NCI-H2227 treated with DMSO at 0.1 percent for 48 hours (cell line): ENCODE data around the gene IFI27L1.

Experiments used
- DNase-seq: peaks from one replicate; lab custom pipeline; 2025; lab: John Stamatoyannopoulos, UW

The IFI27L1 gene

DNA sequence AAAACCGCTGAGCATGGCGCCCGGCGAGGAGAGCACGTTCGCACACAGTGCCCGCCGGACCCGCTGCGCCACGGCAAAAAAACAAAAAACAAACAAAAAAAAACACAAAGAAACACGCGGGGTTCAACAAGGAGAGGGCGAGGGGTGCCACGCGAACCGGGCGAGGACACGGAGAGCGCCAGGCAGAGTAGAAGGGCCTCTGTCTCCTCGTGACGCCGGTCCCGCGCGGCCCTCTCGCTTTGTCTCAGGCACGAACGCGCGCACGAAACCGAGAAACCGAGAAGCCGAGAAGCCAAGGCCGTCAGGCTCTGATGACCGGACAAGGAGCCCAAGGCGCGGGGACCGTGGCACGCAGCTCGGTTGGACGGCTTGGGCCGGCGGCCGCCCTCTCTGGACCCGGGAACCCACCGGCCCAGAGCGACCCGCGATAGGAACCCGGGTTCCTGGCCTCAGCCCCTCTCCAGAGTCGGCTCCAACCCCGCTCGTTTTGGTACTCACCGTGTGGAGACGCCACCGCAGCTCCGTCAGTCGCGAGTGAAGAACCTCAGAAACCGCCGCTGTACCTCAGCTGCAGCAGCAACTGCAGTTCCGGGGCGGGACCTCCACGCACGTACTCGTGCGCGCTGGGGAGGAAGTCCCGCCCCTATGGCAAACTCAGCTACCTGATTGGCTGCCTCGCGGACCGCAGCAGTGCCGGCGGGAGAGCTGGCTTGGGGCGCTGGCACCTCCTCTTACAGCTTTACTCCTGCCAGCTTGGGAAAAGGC lies at the start of gene IFI27L1, which contains the start of gene DDX24:
Gene IFI27L1 (plus strand): TSS at position 690 of the 765 bp plus-strand sequence. CDS start 15,628 bp downstream, outside the sequence.
Gene DDX24 (minus strand): TSS at position 582 of the 765 bp plus-strand sequence. CDS start 1,460 bp downstream, outside the sequence.
- peak; percentile 81 for DNase-seq

GRCh38 chr14:94031883-94032279 lies 49.2 kb upstream of the IFI27L1 start:
- peak; percentile 15 for DNase-seq

GRCh38 chr14:94034886-94035285 lies 46.2 kb upstream of the IFI27L1 start:
- no peak for DNase-seq

DNA sequence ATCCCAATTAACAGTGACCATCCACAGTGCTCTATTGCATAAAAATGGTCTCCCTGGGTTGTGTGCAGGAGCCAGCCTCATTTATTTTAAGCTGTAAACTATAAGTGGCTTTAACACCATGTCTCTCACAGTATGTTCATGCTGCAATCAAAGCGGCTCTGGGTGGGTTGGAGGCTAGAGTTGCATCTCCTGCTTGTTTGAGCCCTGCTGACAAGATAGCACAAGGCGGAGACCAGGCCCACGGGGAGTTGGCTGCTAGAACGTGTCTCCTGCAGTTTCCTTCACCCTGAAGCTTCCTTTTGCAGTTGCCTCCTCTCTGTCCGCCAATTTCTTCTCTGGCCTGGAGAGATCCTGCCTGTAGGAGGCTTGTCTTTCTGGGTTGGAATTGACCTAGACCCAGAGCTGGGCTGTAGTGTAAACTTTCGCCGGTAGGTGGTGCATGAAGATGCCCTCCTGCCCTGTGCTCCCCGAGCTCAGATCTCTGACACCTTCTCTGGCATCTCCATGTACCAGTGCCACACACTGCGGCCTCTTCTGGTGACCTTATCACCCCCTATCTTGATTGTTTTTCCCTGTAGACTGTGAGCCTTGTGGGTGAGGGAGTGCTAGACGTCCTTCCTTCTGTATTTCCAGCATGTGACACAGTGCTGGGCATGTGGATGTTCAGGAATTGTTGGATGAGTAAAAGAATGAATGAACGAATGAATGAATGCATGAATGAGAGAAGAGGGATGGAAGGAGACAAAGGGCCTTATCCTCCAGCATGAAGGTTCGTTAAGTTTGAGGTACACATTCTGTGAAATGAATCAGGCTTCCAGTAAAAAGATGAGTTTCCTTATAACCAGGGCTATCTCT lies 44.6 kb upstream of the IFI27L1 start:
- peak; percentile 8 for DNase-seq

- DNase-seq, result no peak
Measured at GRCh38 chr14:94037954-94038353, 43.2 kb upstream of the IFI27L1 start.

GRCh38 chr14:94038510-94038909 lies 42.6 kb upstream of the IFI27L1 start:
- no peak for DNase-seq

DNA sequence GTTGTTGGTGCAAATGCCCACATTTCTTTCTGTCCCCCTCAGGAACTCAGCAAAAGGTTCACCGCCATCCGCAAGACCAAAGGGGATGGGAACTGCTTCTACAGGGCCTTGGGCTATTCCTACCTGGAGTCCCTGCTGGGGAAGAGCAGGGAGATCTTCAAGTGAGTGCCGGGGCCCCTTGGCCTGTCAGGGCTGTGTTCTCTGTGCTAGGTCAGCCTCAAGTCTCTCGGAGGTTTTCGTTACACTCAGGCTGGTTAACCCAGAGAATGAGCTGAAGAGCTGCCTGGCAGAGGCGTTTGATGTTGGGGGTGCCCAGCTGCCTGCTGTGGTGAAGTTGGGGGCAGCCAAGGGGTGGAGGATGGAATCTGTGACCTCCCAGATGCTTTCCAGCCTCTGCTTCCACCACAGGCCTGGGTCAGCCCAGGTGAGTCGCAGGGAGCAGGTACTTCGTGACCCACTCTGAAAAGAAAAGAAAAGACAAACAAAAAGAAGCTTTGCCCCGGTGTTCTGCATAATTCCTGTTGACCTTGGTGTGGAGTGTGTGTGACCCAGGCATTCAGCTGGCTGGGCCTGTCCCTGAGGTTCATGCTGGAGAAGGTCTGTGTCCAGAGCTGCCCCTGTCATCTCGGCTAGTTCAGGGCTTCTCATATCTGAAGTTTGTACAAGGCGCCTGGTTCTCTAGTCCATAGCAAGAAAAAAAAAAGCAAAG lies 42.0 kb upstream of the IFI27L1 start:
- no peak for DNase-seq

DNA sequence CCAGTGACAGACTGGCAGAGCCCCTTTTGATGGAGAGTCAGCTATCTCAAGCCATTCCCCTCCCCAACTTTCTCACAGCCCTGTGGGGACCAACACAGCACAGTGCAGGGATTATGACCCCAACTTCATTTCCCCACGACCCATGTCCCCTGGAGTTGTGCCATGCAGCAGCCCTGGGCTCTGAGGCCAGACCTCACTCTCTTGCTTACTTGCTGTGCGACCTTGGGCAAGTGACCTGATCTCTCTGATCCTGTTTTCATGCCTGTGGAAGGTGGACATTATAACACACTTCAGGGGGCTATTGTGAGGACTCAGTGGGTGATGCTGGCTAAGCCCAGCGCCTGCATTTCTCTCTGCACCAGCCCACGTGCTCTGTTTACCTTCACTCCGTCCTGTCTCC lies 40.9 kb upstream of the IFI27L1 start:
- DNase-seq, result no peak

- no peak for DNase-seq
Measured at GRCh38 chr14:94040796-94041195, 40.3 kb upstream of the IFI27L1 start.

- DNase-seq, result no peak
Measured at GRCh38 chr14:94041551-94042346, 39.4 kb upstream of the IFI27L1 start.

DNA sequence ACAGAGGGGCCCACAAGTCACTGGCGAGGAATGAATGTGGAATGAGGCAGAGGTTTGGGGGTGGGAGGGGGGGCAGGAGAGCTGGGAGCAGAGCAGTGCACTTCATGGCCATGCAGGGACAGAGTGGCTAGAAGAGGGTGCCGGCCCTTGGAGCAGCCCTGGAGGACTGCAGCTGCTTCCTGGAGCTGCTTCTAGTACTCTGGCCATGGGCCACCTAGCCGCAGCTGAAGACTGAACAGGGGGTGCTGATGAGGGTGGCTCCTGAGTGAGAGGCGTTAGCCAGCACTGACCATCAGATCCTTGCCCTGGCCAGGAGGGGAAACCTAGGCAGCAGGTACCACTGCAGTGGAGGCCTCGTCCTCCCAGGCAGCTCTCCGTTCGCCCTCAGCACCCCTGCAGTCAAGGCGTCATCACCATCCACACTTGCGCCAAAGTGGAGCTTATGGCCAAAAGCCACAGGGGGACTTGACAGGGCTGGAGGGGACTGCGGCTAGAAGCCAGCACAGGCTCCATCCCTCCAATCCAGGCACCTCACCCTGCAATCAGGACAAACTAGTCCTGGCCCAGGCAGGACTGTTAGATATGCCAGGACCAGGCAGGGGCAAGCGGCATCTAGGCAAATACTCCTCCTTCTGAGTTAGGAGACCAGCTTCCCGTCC lies 38.5 kb upstream of the IFI27L1 start:
- DNase-seq, result no peak

- DNase-seq, result no peak
Measured at GRCh38 chr14:94043111-94043755, 37.9 kb upstream of the IFI27L1 start.

DNA sequence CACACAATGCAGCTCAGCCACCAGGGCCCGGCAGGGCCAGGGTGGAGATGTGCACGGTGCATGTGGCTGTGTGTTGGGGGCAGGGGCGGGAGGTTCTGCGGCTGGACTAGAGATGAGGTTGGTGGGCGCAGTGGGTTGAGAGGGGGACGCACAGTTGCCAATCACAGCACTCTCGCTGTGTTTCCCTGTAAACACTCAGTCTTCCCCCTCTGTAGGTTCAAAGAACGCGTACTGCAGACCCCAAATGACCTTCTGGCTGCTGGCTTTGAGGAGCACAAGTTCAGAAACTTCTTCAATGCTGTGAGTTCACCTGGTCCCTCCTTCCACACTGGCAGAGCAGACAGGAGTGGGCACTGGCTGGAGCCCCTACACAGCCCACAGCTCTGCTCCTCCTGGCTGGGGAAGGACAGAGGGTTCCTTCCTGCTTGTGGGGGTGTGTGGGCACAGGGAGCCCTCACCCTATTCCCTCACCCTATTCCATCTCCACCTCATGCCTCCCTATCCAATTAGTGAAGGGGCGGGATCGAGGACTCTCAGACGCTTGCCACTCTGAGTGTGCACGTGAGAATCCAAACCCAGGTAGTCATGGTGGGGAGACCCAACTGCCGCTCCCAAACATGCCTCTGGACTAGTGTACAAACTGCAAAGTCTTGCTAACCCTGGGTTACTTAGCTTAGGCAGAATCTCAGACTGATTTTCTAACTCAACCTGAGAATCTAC lies 37.2 kb upstream of the IFI27L1 start:
- no peak for DNase-seq

DNA sequence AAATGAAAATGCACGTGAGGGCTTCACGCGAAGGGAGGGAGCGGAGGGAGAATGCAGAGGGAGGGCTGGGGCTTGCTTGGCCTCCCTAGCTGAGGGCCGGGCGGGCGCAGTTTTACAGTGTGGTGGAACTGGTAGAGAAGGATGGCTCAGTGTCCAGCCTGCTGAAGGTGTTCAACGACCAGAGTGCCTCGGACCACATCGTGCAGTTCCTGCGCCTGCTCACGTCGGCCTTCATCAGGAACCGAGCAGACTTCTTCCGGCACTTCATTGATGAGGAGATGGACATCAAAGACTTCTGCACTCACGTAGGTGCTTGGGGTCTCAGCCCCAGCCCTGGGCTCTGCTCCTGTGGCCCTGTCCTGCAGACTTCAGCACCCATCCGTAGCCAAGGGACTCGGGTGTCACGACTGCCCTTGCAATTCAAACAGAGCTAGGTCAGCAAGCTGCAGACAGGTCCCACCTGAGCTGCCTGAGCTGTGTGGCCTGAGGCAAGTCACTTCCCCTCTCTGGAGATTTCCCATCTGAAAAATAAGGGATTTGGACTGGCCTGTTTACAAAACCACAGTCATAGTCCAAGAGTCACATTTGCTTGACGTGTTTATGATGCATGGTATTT lies 36.5 kb upstream of the IFI27L1 start:
- DNase-seq, result no peak

- DNase-seq, result no peak
Measured at GRCh38 chr14:94045101-94045500, 36.0 kb upstream of the IFI27L1 start.

- no peak for DNase-seq
Measured at GRCh38 chr14:94045563-94046345, 35.4 kb upstream of the IFI27L1 start.

DNA sequence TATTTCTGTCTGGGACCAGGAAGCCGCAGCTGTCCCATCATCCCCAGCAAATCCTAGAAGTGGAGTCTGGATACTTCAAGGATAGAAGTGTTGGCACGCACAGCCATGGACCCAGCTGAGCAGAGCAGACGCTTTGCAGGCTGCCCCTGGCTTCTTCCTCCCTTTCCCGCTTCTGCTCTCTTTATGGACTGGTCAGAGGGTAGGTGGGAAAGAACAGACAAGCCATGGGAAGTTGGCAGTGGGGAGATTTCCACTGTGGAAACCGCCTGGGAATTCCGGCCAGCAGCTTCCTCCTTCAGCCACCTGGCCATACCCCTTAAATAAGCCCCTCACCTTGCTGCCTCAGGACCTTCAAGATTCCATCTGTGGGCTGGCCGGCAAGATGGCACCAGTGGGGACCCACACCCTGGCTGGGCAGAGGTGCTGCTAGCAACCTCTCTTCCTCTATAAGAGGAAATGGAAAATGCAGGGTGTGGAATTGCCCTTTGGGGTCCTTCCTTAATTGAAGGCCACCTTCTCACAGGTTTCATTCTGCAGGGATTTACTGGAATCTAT lies 34.3 kb upstream of the IFI27L1 start:
- no peak for DNase-seq

GRCh38 chr14:94047581-94047980 lies 33.5 kb upstream of the IFI27L1 start:
- DNase-seq, result no peak
